Body of pancreas (tissue), 4 donors: ENCODE measurements around the gene DCDC2. TPM values are rescaled to one million over a fixed set of nuclear protein-coding genes. Genes with fewer than 3 reads are reported as not detected.
"Not testable (repeated sequence)": the region's sequence is repeated elsewhere in the genome, so short reads cannot be mapped to it uniquely, and the experiment has no call there.

ENCODE experiments used
- ATAC-seq: fragments of 150-250 bp; one replicate; pipeline ENCODE4 v1.9.1; 2016
- DNase-seq, 4 donors: peaks; one replicate each; pipeline ENCODE4 v3.0.0-alpha.2; 2019
- H3K27ac ChIP-seq, 4 donors: fragments of 200-600 bp; sonication (generic); 1 replicate in 3 of 4; 2 replicates in 1 of 4; pipeline versions ENCODE4 v1.5.1 to v1.6.1; 2016 to 2019; ENCODE audit warnings: mild to moderate bottlenecking in 1 of 4, mixed read lengths in 1 of 4, moderate library complexity in 1 of 4
- H3K27me3 ChIP-seq, 2 donors: fragments of 200-600 bp; sonication (generic); one replicate each; pipeline ENCODE4 v1.6.0; 2016; ENCODE audit warnings: mild to moderate bottlenecking in 1 of 2
- H3K36me3 ChIP-seq, 2 donors: fragments of 200-600 bp; sonication (generic); replicated peaks in 1 of 2; 2 replicates each; pipeline ENCODE4 v1.5.1; 2016; ENCODE audit warnings: low read depth in 2 of 2; ENCODE audit not compliant: insufficient read depth in 1 of 2
- H3K4me1 ChIP-seq: fragments of 200-600 bp; sonication (generic); one replicate; pipeline ENCODE4 v1.6.0; 2016
- H3K4me3 ChIP-seq, 2 donors: fragments of 200-600 bp; sonication (generic); 1 replicate in 1 of 2; 2 replicates in 1 of 2; pipeline ENCODE4 v1.5.1; 2016 to 2019
- H3K9me3 ChIP-seq, 3 donors: fragments of 200-600 bp; sonication (generic); 1 replicate in 2 of 3; 2 replicates in 1 of 3; pipeline ENCODE4 v1.5.1; 2016
- CTCF ChIP-seq, 7 experiments: fragments of 450-650 bp in 4 of 7; fragments of 200-600 bp in 3 of 7; sonication (generic) in 3 of 7; IDR thresholded peaks; one replicate each; pipeline ENCODE4 v1.5.1; 2016 to 2019; ENCODE audit warnings: antibody characterized with exemption in 7 of 7
- POLR2A ChIP-seq, 3 donors: fragments of 450-650 bp; IDR thresholded peaks; one replicate each; pipeline ENCODE4 v1.6.1; 2016; ENCODE audit warnings: antibody characterized with exemption in 3 of 3, mild to moderate bottlenecking in 2 of 3
- WGBS, 2 donors: methylation state at CpG; one replicate each; pipeline ENCODE4 v1.1.5; 2017; 5-methylcytosine and 5-hydroxymethylcytosine counted together
- intact Hi-C: fragments of 100-400 bp; cut with DNase I; formaldehyde crosslinking; loops from one replicate; pipeline ENCODE4 v1.15.1; 2023
- total RNA-seq, 2 donors: library from RNA; depleted of rRNA; stranded (reverse); fragments of >200 nt; gene quantifications; one replicate each; pipeline ENCODE4 v1.1.0, GENCODE V29; 2016

DCDC2 gene
- total RNA-seq, 2 donors from 2014 or later, result 20.8 to 37.4 TPM

DNA sequence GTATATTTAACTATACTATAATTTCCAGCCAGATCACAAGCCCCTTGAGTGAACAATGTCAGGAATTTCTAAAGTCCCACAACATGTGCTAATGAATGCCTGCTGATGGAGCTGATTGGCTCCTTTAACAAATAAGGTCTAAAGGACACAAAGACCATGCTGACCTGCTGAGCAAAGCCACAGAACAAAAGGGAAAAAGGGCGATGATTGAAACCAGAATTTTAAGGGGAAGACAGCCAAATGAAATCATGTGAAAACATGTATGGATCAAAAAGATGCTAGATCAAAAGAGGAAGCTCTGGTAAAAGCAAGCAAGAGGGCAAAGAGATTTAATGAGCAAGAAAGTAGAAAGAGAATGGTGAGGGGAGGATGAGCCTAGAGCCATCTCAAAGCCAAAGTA lies 105.6 kb downstream of the DCDC2 start:
- no peak overlapping the region for H3K4me3 ChIP-seq
- no peak for TF ChIP-seq POLR2A (IDR thresholded peaks at IDR 0.05)
- TF ChIP-seq CTCF (IDR thresholded peaks at IDR 0.05), result no peak
- no peak overlapping the region for H3K27ac ChIP-seq
- intact Hi-C loops, result no loop called here
- 67 to 76% methylated on average over 1 of the region's 1 CpG for WGBS, 2 donors
- ATAC-seq, result no peak
- H3K4me1 ChIP-seq, result no peaks in the 10 kb centered on the region
- no peaks in the 10 kb centered on the region for H3K27me3 ChIP-seq
- no peak for DNase-seq
- no peaks in the 10 kb centered on the region for H3K36me3 ChIP-seq
- no peaks in the 10 kb centered on the region for H3K9me3 ChIP-seq

GRCh38 chr6:24251339-24251738 lies 106.5 kb downstream of the DCDC2 start:
- no peak for ATAC-seq
- Histone ChIP-seq H3K4me1 (no peaks in the 10 kb centered on the region), H3K9me3 (no peaks in the 10 kb centered on the region), H3K27me3 (no peaks in the 10 kb centered on the region), H3K27ac (no peak overlapping the region), H3K36me3 (no peaks in the 10 kb centered on the region), H3K4me3 (no peak overlapping the region)
- TF ChIP-seq CTCF (IDR thresholded peaks at IDR 0.05) (no peak), POLR2A (IDR thresholded peaks at IDR 0.05) (no peak)
- WGBS, 2 donors, result 69 to 75% methylated on average over 2 of the region's 2 CpGs
- intact Hi-C loops, result no loop called here
- DNase-seq, result no peak

- Histone ChIP-seq H3K36me3 (no peaks in the 10 kb centered on the region), H3K4me1 (no peaks in the 10 kb centered on the region), H3K4me3 (no peak overlapping the region), H3K27ac (no peak overlapping the region), H3K27me3 (no peaks in the 10 kb centered on the region), H3K9me3 (no peaks in the 10 kb centered on the region)
- no peak for TF ChIP-seq POLR2A (IDR thresholded peaks at IDR 0.05)
- no peak for TF ChIP-seq CTCF (IDR thresholded peaks at IDR 0.05)
- no peak for ATAC-seq
- intact Hi-C loops, result no loop called here
- 53 to 59% methylated on average over 4 of the region's 4 CpGs for WGBS, 2 donors
- DNase-seq, result no peak
These were observed 107.9 kb downstream of the DCDC2 start for GRCh38 chr6:24249926-24250325.

DNA sequence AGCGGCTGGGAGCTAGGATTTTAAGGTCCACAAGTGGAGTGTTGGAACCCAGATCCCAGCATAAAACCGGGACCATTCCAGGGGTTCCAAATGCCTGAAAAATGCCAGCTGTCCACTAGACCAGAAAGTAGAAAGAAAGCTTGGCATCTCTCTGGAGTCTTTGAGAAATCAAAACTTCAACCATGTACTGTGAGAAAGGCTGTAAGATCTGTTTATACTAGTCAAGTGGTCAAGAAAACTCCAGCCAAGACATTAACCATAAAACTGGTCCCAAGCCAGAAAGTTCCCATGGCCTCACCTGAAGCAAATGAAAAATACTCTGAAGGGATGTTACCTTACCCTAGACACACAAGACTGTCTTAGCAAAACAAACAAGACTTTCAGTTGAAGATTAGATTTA lies 112.6 kb downstream of the DCDC2 start:
- ATAC-seq, result no peak
- WGBS, 2 donors, result 82 to 91% methylated on average over 2 of the region's 2 CpGs
- no peaks in the 10 kb centered on the region for H3K9me3 ChIP-seq
- peaks cover 8% of the 10 kb centered on the region for H3K4me1 ChIP-seq
- H3K27ac ChIP-seq, result no peak overlapping the region
- TF ChIP-seq POLR2A (IDR thresholded peaks at IDR 0.05), result no peak
- H3K4me3 ChIP-seq, result no peak overlapping the region
- no peaks in the 10 kb centered on the region for H3K36me3 ChIP-seq
- H3K27me3 ChIP-seq, result no peaks in the 10 kb centered on the region
- intact Hi-C loops, result no loop called here
- no peak for DNase-seq

- no peak for DNase-seq
- H3K36me3 ChIP-seq, result no peaks in the 10 kb centered on the region
- ATAC-seq, result no peak
These were observed 114.9 kb downstream of the DCDC2 start for GRCh38 chr6:24242924-24243323.

DNA sequence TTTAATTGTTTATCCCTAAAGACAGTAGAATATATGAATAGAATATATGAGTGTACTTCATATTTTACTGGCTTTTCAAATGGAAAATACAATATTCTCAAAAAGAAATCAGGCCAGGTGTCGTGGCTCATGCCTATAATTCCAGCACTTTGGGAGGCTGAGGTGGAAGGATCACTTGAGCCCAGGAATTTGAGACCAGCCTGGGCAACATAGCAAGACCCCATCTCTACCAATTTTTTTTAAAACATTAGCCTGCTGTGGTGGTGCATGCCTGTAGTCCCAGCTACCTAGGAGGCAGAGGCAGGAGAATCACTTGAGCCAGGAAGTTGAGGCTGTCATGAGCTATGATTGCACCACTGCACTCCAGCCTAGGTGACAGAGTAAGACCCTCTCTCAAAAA lies 116.1 kb downstream of the DCDC2 start:
- H3K36me3 ChIP-seq, H3K27me3 ChIP-seq, DNase-seq, H3K9me3 ChIP-seq, ATAC-seq, H3K4me3 ChIP-seq, intact Hi-C loops: not testable (repeated sequence)
- H3K4me1 ChIP-seq, result peaks cover 24% of the 10 kb centered on the region
- 78 to 87% methylated on average over 1 of the region's 1 CpG for WGBS, 2 donors
- peak overlapping the region in 2 of 4 donors; percentile 22 to 50 for H3K27ac ChIP-seq

More at GRCh38 chr6:24242924-24243323, 114.9 kb downstream of the DCDC2 start:
- H3K27me3 ChIP-seq, result no peaks in the 10 kb centered on the region
- H3K4me3 ChIP-seq, result no peak overlapping the region
- intact Hi-C loops, result no loop called here
- peaks cover 24% of the 10 kb centered on the region for H3K4me1 ChIP-seq
- WGBS, 2 donors, result 67 to 78% methylated on average over 1 of the region's 1 CpG
- H3K27ac ChIP-seq, result peak overlapping the region in 1 of 4 donors; percentile 25
- TF ChIP-seq CTCF (IDR thresholded peaks at IDR 0.05) (no peak), POLR2A (IDR thresholded peaks at IDR 0.05) (no peak)
- no peaks in the 10 kb centered on the region for H3K9me3 ChIP-seq
